IPS-20b (cell line): ENCODE measurements around the gene PTAFR.

Experiments
- H3K27ac ChIP-seq: one replicate; pipeline ENCODE4 v1.5.1; 2013; ENCODE audit warnings: low read length
- H3K27me3 ChIP-seq: 2 replicates; pipeline ENCODE4 v1.6.1; 2013; ENCODE audit warnings: mild to moderate bottlenecking, low read length, inconsistent platforms; ENCODE audit not compliant: insufficient read depth
- H3K36me3 ChIP-seq: 2 replicates; pipeline ENCODE4 v1.6.1; 2013; ENCODE audit warnings: low read depth, mild to moderate bottlenecking, inconsistent platforms, low read length, moderate library complexity; ENCODE audit not compliant: insufficient read depth
- H3K4me1 ChIP-seq: 2 replicates; pipeline ENCODE4 v1.6.1; 2013; ENCODE audit warnings: mild to moderate bottlenecking, control low read depth, inconsistent platforms, low read length, moderate library complexity; ENCODE audit not compliant: insufficient read depth
- H3K4me3 ChIP-seq: 2 replicates; pipeline ENCODE4 v1.5.1; 2013; ENCODE audit warnings: mild to moderate bottlenecking, low read length, inconsistent platforms
- H3K9ac ChIP-seq: 2 replicates; pipeline ENCODE4 v1.6.1; 2013; ENCODE audit warnings: low read depth, mild to moderate bottlenecking, inconsistent platforms, low read length, moderate library complexity
- H3K9me3 ChIP-seq: 2 replicates; pipeline ENCODE4 v1.6.1; 2013; ENCODE audit warnings: mild to moderate bottlenecking, low read depth, low read length, inconsistent platforms; ENCODE audit not compliant: insufficient read depth

PTAFR gene

DNA sequence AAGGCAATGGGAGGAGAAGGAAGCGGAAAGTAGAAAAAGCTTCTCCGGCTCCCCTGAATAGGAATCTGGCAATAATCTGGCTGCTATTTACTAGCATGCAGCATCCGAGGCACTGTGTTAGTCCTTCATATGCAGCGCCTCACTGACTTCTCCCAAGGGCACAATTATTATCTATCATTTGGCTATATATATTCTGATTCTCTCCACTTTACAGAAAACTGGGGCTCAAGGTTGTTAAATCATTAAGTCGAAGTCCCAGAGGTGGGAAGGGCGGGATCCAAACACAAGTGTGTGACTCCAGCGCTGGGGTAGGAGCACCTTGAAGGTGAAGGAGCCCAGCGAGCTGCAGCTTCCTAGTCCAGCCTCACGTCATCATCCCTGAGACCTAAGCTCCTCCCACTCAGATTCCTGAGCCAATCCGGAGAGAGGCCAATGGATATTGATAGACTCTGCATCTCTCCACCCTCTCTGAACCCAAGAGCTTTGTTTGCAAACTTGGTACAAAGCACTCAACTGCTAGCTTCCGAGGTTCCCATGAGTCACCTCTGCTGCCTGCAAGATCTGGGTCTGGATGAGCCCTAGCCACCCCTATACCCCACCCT is 71.5 kb downstream of the PTAFR start:
- peaks cover 4% of the 10 kb centered on the region; the same call in 1 of the 2 replicates for H3K4me1 ChIP-seq
- no peaks in the 10 kb centered on the region for H3K9me3 ChIP-seq
- H3K27me3 ChIP-seq = no peaks in the 10 kb centered on the region
- peak overlapping the region; percentile 65 for H3K27ac ChIP-seq
- H3K9ac ChIP-seq = peak overlapping the region; percentile 70; the same call in 1 of the 2 replicates
- no peaks in the 10 kb centered on the region for H3K36me3 ChIP-seq
- H3K4me3 ChIP-seq = peak overlapping the region; percentile 57

DNA sequence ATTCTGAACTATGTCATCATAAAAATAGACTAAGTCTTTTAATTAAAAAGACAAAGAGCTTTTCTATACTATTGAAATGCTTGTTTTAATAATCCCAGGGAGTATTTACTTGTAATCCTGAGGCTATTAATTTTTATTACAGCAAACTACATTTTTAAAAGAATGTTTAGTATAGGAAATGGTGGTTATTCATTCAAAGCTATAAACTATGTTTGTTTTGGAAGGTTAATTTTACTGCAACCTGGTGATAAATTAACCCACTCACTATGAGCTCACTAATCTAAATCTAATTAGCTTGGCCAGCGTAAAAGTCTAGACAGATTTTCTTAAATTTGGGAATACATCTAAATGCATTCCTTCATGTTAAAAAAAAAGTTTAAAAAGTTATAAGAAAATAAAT is 74.3 kb downstream of the PTAFR start:
- H3K4me1 ChIP-seq = peaks cover 4% of the 10 kb centered on the region; the same call in 1 of the 2 replicates
- H3K27ac ChIP-seq = no peak overlapping the region
- H3K36me3 ChIP-seq = no peaks in the 10 kb centered on the region
- H3K9me3 ChIP-seq = no peaks in the 10 kb centered on the region
- H3K27me3 ChIP-seq = no peaks in the 10 kb centered on the region
- H3K9ac ChIP-seq = no peak overlapping the region
- H3K4me3 ChIP-seq = no peak overlapping the region

DNA sequence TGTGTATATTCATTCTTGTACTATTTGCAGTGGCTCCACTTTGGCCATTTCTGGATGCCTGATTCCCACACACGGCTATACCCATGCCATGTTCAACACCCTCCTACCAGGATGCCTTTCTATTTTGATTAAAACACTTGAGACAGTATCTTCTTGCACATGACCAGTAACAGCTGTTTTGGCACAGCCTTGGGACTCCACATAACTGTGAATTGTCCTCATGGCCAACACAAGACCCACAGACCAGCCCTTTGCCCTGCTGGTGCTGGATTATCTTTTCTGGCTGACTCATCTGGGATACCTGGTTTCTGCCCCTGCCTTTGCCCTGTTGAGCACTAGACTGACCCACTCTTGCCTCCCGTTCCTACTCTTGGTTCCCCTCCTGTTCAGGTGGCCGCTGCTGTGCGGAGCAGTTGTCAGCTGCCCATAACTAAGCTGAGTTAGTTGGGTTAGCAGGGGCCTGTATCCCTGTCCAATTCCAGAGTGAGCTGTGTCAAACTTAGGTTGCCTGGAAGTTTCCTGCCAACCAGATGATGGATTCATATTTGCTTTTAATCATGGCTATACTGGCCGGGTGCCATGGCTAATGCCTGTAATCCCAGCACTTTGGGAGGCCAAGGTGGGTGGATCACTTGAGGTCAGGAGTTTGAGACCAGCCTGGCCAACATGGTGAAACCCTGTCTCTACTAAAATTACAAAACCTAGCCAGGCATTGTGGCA is 77.3 kb downstream of the PTAFR start:
- Histone ChIP-seq H3K27me3 (no peaks in the 10 kb centered on the region), H3K27ac (no peak overlapping the region), H3K4me3 (no peak overlapping the region), H3K4me1 (no peaks in the 10 kb centered on the region), H3K9ac (no peak overlapping the region), H3K36me3 (no peaks in the 10 kb centered on the region), H3K9me3 (no peaks in the 10 kb centered on the region)
